EH (cell line): Measurements from ENCODE around the gene EHD4.

Experiments used
- DNase-seq: peaks from one replicate; pipeline ENCODE4 v3.0.0-alpha.2; 2015; ENCODE audit warnings: low read depth

EHD4 gene

DNA sequence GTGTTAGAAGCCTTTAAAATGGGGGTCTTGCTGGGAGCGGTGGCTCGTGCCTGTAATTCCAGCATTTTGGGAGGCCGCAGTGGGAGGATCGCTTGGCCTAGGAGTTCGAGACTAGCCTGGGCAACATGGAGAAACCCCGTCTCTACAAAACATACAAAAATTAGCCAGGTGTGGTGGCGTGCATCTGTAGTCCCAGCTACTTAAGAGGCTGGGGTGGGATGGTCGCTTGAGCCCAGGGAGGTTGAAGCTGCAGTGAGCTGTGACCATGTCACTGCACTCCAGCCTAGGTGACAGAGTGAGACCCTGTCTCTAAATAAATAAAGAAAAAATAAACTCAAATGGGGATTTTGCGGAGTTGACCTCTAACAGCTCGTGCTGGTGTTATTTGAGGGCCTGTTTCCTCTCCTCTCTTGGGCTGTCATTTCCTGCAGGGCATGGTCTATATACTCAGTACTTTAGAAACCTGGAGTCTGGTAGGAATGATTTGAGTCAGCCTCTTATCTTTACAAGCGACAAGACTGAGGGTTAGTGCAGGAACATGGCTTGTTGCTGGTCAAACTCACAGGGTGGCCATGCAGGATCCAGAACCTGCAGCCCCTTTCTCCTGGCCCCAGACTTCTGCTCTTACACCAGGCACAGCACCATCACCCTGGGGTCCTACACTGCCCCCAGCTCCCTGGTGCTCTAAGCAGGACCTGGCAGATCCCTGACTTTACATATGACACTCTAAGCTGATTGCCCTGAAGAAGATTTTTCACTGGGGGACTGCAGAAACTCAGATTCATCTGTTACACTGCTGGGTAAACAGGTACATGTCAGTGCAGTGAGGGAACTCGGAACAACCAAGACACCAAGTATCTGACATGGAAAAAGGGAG, 15.1 kb downstream of the EHD4 start:
- peak; percentile 32 for DNase-seq

DNA sequence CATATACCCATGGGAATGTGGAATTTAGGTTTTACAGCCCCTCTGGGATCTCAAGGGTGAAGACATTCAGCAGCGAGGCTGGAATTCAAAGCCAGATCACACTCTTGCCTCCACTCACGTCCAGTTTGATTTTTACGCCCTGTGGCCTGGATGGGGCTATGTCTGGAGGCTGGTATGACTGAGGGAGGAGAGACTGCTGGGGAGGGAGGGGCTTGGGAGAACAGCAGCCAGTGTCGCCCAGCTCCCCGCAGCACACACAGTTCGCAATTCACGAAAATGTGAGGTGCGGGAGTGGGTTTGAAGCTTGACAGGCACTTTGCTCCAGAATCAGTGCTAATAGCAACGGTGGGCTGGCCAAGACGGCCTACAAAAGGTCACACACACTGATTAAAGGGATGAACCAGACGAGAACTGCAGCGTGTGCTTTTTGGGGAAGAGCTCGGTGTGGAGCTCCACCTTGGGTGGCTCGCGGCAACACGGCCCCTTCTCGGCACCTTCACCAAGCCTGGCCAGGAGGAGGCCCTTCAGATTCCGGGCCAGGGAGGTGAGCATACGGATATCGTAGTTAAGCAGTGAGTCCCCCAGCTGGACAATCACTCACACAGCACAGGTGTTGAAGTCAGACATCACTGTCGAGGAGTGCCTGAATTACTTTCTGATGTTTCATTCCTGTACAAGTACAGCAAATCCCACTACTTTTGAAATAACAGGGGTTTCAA, 16.4 kb downstream of the EHD4 start:
- no peak for DNase-seq

GRCh38 chr15:41955100-41955499, 17.3 kb downstream of the EHD4 start:
- no peak for DNase-seq

- DNase-seq: no peak
Observed at GRCh38 chr15:41954036-41954435, 18.3 kb downstream of the EHD4 start.

DNA sequence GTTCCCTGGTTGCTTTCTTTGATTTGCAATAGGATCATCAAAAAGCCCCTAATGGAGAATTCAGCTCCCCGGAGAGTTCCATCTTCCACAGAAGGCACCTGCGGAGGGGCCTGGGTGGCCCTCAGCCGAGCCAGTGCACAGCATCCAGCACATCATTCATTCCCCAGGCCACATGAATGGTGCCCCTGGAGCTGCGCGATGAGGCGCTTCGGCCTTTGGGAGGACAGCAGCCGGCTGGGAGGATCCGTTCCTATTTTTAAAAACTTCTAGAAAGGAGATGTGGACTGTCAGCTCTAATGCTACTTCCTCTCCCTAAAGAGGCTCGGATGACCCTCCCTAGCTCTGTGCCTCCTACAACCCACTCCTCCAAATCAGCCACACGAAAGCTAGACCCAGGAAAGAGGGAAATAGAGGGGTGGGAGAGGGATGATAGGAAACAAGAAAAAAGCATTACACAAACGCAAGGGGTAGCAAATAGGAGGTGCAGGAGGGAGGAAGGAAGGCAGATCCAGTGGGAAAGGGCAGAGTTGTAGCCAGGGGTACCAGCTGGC, 20.3 kb downstream of the EHD4 start:
- DNase-seq: no peak

- no peak for DNase-seq
Observed at GRCh38 chr15:41951571-41951970, 20.8 kb downstream of the EHD4 start.

- DNase-seq: no peak
Observed at GRCh38 chr15:41950489-41950888, 21.9 kb downstream of the EHD4 start.

DNA sequence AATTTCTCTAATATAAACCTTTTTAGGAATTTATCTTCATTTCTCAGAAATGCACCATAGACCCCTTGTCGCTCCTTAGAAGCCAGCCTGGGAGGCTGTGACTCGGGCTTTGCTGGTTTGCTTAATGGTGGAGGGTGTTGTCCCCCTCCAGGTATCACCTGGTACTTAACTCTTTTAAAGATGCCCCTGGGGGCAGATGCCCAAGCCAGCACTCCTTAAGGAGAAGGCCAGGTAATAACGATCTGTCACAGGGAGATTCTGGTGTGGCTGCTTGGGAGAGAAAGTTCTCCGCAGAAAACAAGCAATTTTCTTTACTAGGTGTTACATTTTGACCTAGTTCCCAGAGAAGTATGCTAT, 22.3 kb downstream of the EHD4 start:
- DNase-seq: no peak

DNA sequence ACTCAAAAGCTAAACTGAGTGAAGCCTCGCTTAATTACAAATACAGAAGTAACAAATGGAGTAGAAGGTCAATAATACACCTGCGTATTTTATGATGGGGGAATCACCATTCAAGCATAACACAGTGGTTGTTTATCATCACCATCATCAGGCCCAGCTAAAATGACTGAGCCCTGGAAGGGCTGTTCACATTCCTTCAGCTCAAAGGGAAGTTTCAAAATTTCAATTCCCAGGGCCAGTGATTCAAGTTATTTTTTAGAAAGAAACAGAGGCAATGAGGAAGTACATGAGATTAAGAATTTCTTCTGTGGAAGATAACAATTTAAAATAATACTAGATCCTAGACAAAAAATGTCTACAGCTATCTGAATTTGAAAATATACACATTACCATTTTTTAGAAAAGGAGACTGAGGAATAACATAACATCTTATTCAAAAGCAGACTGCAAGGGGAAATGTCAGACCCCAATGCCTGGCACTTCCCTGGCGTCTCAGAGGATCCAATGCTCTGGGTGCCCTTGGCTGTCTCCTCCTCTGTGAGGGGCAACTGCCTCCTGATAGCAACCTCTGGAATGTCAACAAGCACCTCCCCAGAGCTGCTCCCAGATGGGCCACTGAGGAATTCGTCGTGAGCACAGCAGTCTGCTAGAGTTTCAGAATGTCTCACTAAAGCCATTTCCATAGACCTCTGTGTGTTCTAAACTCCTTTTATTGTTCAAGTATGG, 22.8 kb downstream of the EHD4 start:
- no peak for DNase-seq

- DNase-seq: no peak
Observed at GRCh38 chr15:41948490-41948889, 23.9 kb downstream of the EHD4 start.

DNA sequence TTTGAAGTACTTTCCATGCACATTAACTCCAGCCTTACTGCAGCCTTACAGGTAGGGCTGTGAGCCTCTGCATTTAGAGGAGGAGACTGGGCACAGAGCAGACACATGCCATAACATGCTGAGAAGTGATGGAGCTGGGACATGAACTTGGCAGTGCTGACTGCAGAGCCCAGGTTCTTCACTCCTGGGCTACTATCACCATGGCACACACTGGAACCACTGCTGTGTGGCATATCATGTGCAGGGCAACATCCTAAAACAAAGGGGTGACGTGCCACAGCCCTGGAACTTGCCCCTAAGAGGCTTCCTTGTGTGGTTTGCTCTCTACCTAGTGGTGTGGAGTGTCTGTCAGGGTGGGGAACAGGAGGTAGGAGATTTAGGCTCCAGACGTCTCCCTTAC, 25.4 kb downstream of the EHD4 start:
- DNase-seq: no peak

- no peak for DNase-seq
Observed at GRCh38 chr15:41945731-41946130, 26.6 kb downstream of the EHD4 start.

DNA sequence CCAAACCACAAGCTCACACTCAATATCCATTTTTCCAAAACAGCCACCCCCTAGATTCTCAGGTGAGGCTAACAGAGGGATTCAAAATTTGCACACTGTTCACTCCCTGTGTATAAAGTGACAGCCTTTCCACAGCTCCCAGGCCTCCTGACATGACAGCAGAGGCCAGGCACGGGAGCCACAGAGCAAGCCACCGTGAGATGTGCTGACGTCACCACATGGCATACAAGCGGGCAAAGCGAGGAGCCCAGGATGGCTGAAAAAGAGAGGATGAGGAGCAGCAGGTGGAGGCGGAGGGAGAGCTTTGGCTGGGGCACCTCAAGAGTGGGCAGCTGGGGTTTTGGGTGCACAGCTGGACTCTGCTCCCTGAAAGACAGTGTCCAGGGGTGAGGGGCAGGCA, 27.1 kb downstream of the EHD4 start:
- no peak for DNase-seq

- DNase-seq: peak; percentile 96
Observed at GRCh38 chr15:41944313-41944940, 27.9 kb downstream of the EHD4 start.

- no peak for DNase-seq
Observed at GRCh38 chr15:41943543-41944312, 28.6 kb downstream of the EHD4 start.

- no peak for DNase-seq
Observed at GRCh38 chr15:41942886-41943285, 29.5 kb downstream of the EHD4 start.

- peak; percentile 49 for DNase-seq
Observed at GRCh38 chr15:41941644-41942415, 30.5 kb downstream of the EHD4 start.

- peak; percentile 83 for DNase-seq
Observed at GRCh38 chr15:41940441-41940857, 31.9 kb downstream of the EHD4 start.

DNA sequence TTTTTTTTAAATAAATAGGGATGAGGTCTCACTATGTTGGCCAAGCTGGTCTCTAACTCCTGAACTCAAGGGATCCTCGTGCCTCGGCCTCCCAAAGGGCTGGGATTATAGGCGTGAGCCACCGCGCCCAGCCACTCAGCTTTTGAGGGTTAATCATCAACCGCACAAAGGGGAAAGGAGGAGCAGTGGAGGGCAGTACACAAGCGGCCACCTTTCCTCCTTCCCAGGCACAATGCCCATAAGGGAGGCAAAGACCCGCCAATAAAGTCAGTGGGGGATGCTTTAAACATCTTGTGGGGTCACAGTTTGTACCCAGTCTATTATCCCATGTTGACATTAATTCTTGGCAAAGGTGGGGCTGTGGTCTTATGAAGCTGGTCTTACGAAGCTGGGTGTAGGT, 32.4 kb downstream of the EHD4 start:
- no peak for DNase-seq

- DNase-seq: no peak
Observed at GRCh38 chr15:41937568-41937923, 34.8 kb downstream of the EHD4 start.
